Ishikawa (cell line): ENCODE data around the gene SLA2.

Source experiments
- CEBPB ChIP-seq: IDR thresholded peaks from 2 replicates; pipeline ENCODE4 v1.6.1; 2012
- CREB1 ChIP-seq: IDR thresholded peaks from 2 replicates; pipeline ENCODE4 v1.6.1; 2012; ENCODE audit warnings: low read depth
- EGR1 ChIP-seq: IDR thresholded peaks from 2 replicates; pipeline ENCODE4 v1.6.1; 2012
- EP300 ChIP-seq: IDR thresholded peaks from 2 replicates; pipeline ENCODE4 v1.6.1; 2012; ENCODE audit warnings: borderline replicate concordance
- FOXM1 ChIP-seq: IDR thresholded peaks from 2 replicates; pipeline ENCODE4 v1.6.1; 2012; ENCODE audit warnings: low read depth, borderline replicate concordance
- NFIC ChIP-seq: IDR thresholded peaks from 2 replicates; pipeline ENCODE4 v1.6.1; 2012
- RAD21 ChIP-seq: IDR thresholded peaks from 2 replicates; pipeline ENCODE4 v1.6.1; 2012; ENCODE audit warnings: low read depth
- TAF1 ChIP-seq: IDR thresholded peaks from 2 replicates; pipeline ENCODE4 v1.6.1; 2012; ENCODE audit warnings: low read depth, mild to moderate bottlenecking
- TCF12 ChIP-seq: IDR thresholded peaks from 2 replicates; pipeline ENCODE4 v1.6.1; 2012; ENCODE audit warnings: low read depth
- TEAD4 ChIP-seq: IDR thresholded peaks from 2 replicates; pipeline ENCODE4 v1.6.1; 2012
- YY1 ChIP-seq: IDR thresholded peaks from 2 replicates; pipeline ENCODE4 v1.6.1; 2012; ENCODE audit warnings: low read depth
- ZBTB7A ChIP-seq: IDR thresholded peaks from 2 replicates; pipeline ENCODE4 v1.6.1; 2012; ENCODE audit warnings: low read depth
- TF ChIP-seq, protein P1 (sequence below): IDR thresholded peaks from 2 replicates; pipeline ENCODE4 v1.6.1; 2012; ENCODE audit warnings: low read depth, mild to moderate bottlenecking
- TF ChIP-seq, protein P2 (sequence below): IDR thresholded peaks from 2 replicates; pipeline ENCODE4 v1.6.1; 2012
- TF ChIP-seq, protein P3 (sequence below): IDR thresholded peaks from 2 replicates; pipeline ENCODE4 v1.6.1; 2012

The SLA2 gene

DNA sequence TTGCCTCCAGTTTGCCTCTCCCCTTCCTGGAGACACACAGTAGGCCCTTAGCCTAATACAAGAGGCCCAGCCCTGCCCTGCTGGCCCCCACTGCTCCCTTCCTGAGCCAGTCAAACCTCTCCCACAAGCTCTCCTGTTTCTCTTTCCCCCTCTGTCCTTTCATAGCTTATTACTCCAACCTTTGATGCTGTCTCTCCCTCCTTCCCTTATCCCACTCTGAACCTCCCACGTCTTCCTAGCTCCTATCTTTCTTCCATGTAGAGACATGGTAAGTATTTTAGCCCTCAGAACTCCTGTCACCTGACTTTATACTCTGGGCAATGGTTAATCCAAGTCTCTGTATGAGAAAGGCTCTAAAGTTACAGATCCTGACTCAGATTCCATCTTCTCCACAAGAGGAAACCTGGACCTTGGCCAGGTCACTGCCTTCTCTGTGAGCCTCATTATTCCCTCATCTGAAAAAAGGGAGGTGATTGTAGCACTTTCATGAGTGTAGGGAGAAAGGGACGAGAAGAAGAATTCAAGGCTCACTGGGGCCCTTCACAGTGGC is 65.9 kb downstream of the SLA2 start:
- TF ChIP-seq CEBPB: no peak
- TF ChIP-seq, protein P1, sequence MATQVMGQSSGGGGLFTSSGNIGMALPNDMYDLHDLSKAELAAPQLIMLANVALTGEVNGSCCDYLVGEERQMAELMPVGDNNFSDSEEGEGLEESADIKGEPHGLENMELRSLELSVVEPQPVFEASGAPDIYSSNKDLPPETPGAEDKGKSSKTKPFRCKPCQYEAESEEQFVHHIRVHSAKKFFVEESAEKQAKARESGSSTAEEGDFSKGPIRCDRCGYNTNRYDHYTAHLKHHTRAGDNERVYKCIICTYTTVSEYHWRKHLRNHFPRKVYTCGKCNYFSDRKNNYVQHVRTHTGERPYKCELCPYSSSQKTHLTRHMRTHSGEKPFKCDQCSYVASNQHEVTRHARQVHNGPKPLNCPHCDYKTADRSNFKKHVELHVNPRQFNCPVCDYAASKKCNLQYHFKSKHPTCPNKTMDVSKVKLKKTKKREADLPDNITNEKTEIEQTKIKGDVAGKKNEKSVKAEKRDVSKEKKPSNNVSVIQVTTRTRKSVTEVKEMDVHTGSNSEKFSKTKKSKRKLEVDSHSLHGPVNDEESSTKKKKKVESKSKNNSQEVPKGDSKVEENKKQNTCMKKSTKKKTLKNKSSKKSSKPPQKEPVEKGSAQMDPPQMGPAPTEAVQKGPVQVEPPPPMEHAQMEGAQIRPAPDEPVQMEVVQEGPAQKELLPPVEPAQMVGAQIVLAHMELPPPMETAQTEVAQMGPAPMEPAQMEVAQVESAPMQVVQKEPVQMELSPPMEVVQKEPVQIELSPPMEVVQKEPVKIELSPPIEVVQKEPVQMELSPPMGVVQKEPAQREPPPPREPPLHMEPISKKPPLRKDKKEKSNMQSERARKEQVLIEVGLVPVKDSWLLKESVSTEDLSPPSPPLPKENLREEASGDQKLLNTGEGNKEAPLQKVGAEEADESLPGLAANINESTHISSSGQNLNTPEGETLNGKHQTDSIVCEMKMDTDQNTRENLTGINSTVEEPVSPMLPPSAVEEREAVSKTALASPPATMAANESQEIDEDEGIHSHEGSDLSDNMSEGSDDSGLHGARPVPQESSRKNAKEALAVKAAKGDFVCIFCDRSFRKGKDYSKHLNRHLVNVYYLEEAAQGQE: no peak

DNA sequence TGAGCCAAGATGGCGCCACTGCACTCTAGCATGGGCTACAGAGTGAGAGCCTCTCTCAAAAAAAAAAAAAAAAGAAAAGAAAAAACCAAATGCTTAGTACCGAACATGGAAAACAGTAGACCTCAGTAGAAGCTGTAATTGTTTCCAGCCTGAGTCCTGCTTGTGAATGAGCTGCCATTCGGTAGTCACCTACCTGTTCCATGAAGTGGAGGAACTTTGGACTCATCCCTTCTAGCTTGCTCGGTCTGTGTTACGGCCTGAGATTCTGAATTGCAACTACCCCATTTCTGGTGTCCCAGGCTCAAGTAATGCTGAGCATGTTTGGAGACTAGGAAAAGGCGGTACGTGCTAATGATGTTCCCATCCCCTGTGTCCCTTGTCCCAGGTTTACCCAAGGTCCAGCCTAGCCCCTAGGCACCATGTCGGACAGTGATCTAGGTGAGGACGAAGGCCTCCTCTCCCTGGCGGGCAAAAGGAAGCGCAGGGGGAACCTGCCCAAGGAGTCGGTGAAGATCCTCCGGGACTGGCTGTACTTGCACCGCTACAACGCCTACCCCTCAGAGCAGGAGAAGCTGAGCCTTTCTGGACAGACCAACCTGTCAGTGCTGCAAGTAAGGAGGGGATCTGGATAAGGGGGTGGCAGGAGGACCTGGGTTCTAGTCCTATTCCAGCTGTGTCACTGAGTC is 67.5 kb downstream of the SLA2 start:
- TF ChIP-seq RAD21: no peak
- TF ChIP-seq, protein P2, sequence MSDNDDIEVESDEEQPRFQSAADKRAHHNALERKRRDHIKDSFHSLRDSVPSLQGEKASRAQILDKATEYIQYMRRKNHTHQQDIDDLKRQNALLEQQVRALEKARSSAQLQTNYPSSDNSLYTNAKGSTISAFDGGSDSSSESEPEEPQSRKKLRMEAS: no peak
- no peak for TF ChIP-seq EP300
- TF ChIP-seq EGR1: no peak
- no peak for TF ChIP-seq TEAD4
- TF ChIP-seq, protein P3, sequence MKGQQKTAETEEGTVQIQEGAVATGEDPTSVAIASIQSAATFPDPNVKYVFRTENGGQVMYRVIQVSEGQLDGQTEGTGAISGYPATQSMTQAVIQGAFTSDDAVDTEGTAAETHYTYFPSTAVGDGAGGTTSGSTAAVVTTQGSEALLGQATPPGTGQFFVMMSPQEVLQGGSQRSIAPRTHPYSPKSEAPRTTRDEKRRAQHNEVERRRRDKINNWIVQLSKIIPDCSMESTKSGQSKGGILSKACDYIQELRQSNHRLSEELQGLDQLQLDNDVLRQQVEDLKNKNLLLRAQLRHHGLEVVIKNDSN: no peak
- no peak for TF ChIP-seq TCF12
- no peak for TF ChIP-seq TAF1

DNA sequence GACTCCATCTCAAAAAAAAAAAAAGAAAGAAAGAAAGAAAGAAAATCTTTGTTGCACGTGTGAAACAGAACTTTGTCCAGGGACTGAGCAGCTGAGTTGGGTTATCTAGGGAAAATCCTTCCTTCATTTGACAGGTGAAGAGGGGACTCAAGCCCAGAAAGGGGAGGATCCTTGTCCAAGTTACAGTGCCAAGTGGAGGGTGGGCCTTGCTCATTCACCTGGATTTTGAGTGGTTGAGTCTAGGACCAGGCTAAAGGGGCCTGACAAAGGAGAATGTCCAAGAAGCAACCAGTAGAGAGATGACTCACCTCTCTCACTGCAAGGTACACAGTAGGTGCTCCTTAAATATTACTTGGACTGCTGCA is 69.9 kb downstream of the SLA2 start:
- TF ChIP-seq, protein P2: no peak
- TF ChIP-seq RAD21 (no peak), EGR1 (no peak), TAF1 (no peak), CREB1 (no peak), CEBPB (no peak), TEAD4 (no peak), NFIC (no peak), YY1 (no peak), FOXM1 (no peak), ZBTB7A (no peak), TCF12 (no peak), EP300 (no peak)
- TF ChIP-seq, protein P1: no peak
- TF ChIP-seq, protein P3: no peak

DNA sequence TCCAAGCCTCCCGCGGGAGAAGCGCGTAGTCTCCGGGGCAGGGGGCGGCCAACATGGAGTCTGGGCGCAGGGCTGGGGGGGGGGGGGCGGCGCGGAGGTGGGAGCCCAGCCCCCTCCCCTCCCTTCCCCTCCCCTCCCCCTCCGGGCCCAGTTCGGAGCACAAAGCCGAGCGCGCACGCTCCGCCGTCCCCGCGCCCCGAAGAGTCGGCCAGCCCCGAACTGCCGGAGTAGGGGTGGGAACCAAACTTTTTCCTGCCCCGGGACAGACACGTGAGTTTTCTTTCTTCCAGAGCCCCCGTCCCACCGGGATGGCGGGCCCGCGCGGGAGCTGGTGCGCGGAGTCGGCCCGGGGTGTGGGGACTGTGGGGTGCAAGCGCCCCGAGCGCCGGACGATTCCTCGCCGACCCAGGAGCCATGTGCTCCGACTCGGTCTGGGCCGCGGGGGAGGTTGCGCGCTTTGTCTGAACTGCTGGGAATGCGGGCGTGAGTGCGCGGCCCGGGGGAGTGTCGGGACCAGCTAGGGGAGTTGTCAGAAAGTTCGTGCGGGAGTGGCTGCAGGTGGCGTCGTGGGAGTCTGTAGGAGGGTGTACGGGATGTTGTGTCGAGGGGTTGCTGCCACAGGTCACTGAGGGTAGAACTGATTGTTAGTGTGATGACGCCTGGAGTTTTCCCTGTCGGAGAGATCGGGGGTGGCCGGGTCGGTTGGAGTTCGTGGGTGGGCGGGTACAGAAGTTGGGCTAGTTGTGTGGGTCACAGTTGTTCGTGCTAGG is 71.4 kb downstream of the SLA2 start:
- TF ChIP-seq YY1 (no peak), FOXM1 (no peak), TAF1 (peak; percentile 30), CEBPB (no peak), TEAD4 (peak; percentile 52), ZBTB7A (0 out of 2 replicates have a peak, but pooled peaks have one; percentile 29), TCF12 (peak; percentile 72; the same call in 1 of the 2 replicates)
- TF ChIP-seq, protein P1: no peak
- TF ChIP-seq, protein P2: peak; percentile 97
- TF ChIP-seq, protein P3: no peak
